Activated naive CD4-positive, alpha-beta T cell treated with anti-CD3 and anti-CD28 coated beads, Interleukin-2, amount 50 U/mL, for 24 hours (primary cell): ENCODE results near the gene MAN1A1.

Source experiments
- H3K27ac Mint-ChIP-seq: one replicate; pipeline ENCODE4 v1.8.0; 2021; ENCODE audit warnings: mild to moderate bottlenecking, mixed read lengths
- H3K27me3 Mint-ChIP-seq: one replicate; pipeline ENCODE4 v1.8.0; 2021; ENCODE audit warnings: mixed read lengths
- H3K36me3 Mint-ChIP-seq: one replicate; pipeline ENCODE4 v1.8.0; 2021; ENCODE audit warnings: mixed read lengths
- H3K4me1 Mint-ChIP-seq: one replicate; pipeline ENCODE4 v1.8.0; 2021; ENCODE audit warnings: mixed read lengths
- H3K4me3 Mint-ChIP-seq: one replicate; pipeline ENCODE4 v1.8.0; 2021; ENCODE audit warnings: mild to moderate bottlenecking, mixed read lengths
- H3K9me3 Mint-ChIP-seq: one replicate; pipeline ENCODE4 v1.8.0; 2021; ENCODE audit warnings: mixed read lengths

The MAN1A1 gene

GRCh38 chr6:119256978-119257462, 92.5 kb downstream of the MAN1A1 start:
- H3K36me3 Mint-ChIP-seq: peaks cover 3% of the 10 kb centered on the region
- peak overlapping the region; percentile 1 for H3K27ac Mint-ChIP-seq

GRCh38 chr6:119256392-119256791, 93.2 kb downstream of the MAN1A1 start:
- no peak overlapping the region for H3K4me3 Mint-ChIP-seq
- peaks cover 31% of the 10 kb centered on the region for H3K4me1 Mint-ChIP-seq
- H3K9me3 Mint-ChIP-seq: no peaks in the 10 kb centered on the region
- no peak overlapping the region for H3K27ac Mint-ChIP-seq
- H3K36me3 Mint-ChIP-seq: peaks cover 3% of the 10 kb centered on the region
- H3K27me3 Mint-ChIP-seq: no peaks in the 10 kb centered on the region

More at GRCh38 chr6:119256978-119257462, 92.5 kb downstream of the MAN1A1 start:
- Mint-ChIP-seq H3K4me1 (peaks cover 37% of the 10 kb centered on the region), H3K4me3 (no peak overlapping the region), H3K27me3 (no peaks in the 10 kb centered on the region), H3K9me3 (no peaks in the 10 kb centered on the region)

GRCh38 chr6:119255492-119255891, 94.1 kb downstream of the MAN1A1 start:
- H3K27ac Mint-ChIP-seq: no peak overlapping the region

GRCh38 chr6:119250036-119250435, 99.5 kb downstream of the MAN1A1 start:
- Mint-ChIP-seq H3K9me3 (no peaks in the 10 kb centered on the region), H3K36me3 (peaks cover 19% of the 10 kb centered on the region), H3K27me3 (no peaks in the 10 kb centered on the region), H3K4me1 (peaks cover 7% of the 10 kb centered on the region), H3K4me3 (no peak overlapping the region), H3K27ac (no peak overlapping the region)

More at GRCh38 chr6:119255492-119255891, 94.1 kb downstream of the MAN1A1 start:
- H3K4me3 Mint-ChIP-seq: no peak overlapping the region
- H3K27me3 Mint-ChIP-seq: no peaks in the 10 kb centered on the region
- peaks cover 8% of the 10 kb centered on the region for H3K36me3 Mint-ChIP-seq
- peaks cover 30% of the 10 kb centered on the region for H3K4me1 Mint-ChIP-seq
- H3K9me3 Mint-ChIP-seq: no peaks in the 10 kb centered on the region

- Mint-ChIP-seq H3K27me3 (no peaks in the 10 kb centered on the region), H3K27ac (no peak overlapping the region), H3K9me3 (no peaks in the 10 kb centered on the region), H3K4me1 (peaks cover 4% of the 10 kb centered on the region), H3K4me3 (no peak overlapping the region), H3K36me3 (peaks cover 23% of the 10 kb centered on the region)
Observed at GRCh38 chr6:119249319-119249718, 100.2 kb downstream of the MAN1A1 start.

GRCh38 chr6:119247504-119247903, 102.1 kb downstream of the MAN1A1 start:
- no peak overlapping the region for H3K27ac Mint-ChIP-seq
- H3K4me3 Mint-ChIP-seq: no peak overlapping the region
- H3K4me1 Mint-ChIP-seq: no peaks in the 10 kb centered on the region
- no peaks in the 10 kb centered on the region for H3K9me3 Mint-ChIP-seq
- H3K27me3 Mint-ChIP-seq: no peaks in the 10 kb centered on the region
- H3K36me3 Mint-ChIP-seq: peaks cover 21% of the 10 kb centered on the region

- no peak overlapping the region for H3K27ac Mint-ChIP-seq
- H3K9me3 Mint-ChIP-seq: no peaks in the 10 kb centered on the region
- peaks cover 14% of the 10 kb centered on the region for H3K36me3 Mint-ChIP-seq
- H3K4me3 Mint-ChIP-seq: no peak overlapping the region
- H3K4me1 Mint-ChIP-seq: no peaks in the 10 kb centered on the region
- no peaks in the 10 kb centered on the region for H3K27me3 Mint-ChIP-seq
Observed at GRCh38 chr6:119243657-119244056, 105.9 kb downstream of the MAN1A1 start.

- H3K9me3 Mint-ChIP-seq: no peaks in the 10 kb centered on the region
- H3K27ac Mint-ChIP-seq: no peak overlapping the region
- H3K4me3 Mint-ChIP-seq: no peak overlapping the region
- peaks cover 14% of the 10 kb centered on the region for H3K36me3 Mint-ChIP-seq
- no peaks in the 10 kb centered on the region for H3K27me3 Mint-ChIP-seq
- no peaks in the 10 kb centered on the region for H3K4me1 Mint-ChIP-seq
Observed at GRCh38 chr6:119243037-119243436, 106.5 kb downstream of the MAN1A1 start.

- Mint-ChIP-seq H3K27ac (no peak overlapping the region), H3K4me3 (no peak overlapping the region), H3K36me3 (peaks cover 16% of the 10 kb centered on the region), H3K27me3 (no peaks in the 10 kb centered on the region), H3K4me1 (no peaks in the 10 kb centered on the region), H3K9me3 (no peaks in the 10 kb centered on the region)
Observed at GRCh38 chr6:119241540-119242309, 107.8 kb downstream of the MAN1A1 start.

GRCh38 chr6:119241111-119241465, 108.5 kb downstream of the MAN1A1 start:
- Mint-ChIP-seq H3K4me3 (no peak overlapping the region), H3K27me3 (no peaks in the 10 kb centered on the region), H3K9me3 (no peaks in the 10 kb centered on the region), H3K36me3 (peaks cover 13% of the 10 kb centered on the region), H3K27ac (no peak overlapping the region), H3K4me1 (no peaks in the 10 kb centered on the region)

GRCh38 chr6:119240257-119241110, 109.1 kb downstream of the MAN1A1 start:
- Mint-ChIP-seq H3K9me3 (no peaks in the 10 kb centered on the region), H3K4me1 (no peaks in the 10 kb centered on the region)

GRCh38 chr6:119237177-119237715, 112.3 kb downstream of the MAN1A1 start:
- H3K27me3 Mint-ChIP-seq: no peaks in the 10 kb centered on the region
- no peak overlapping the region for H3K27ac Mint-ChIP-seq
- H3K9me3 Mint-ChIP-seq: no peaks in the 10 kb centered on the region
- H3K4me1 Mint-ChIP-seq: no peaks in the 10 kb centered on the region
- peaks cover 14% of the 10 kb centered on the region for H3K36me3 Mint-ChIP-seq
- H3K4me3 Mint-ChIP-seq: no peak overlapping the region

More at GRCh38 chr6:119240257-119241110, 109.1 kb downstream of the MAN1A1 start:
- no peak overlapping the region for H3K4me3 Mint-ChIP-seq
- H3K36me3 Mint-ChIP-seq: peaks cover 13% of the 10 kb centered on the region
- H3K27ac Mint-ChIP-seq: no peak overlapping the region
- no peaks in the 10 kb centered on the region for H3K27me3 Mint-ChIP-seq

- no peak overlapping the region for H3K4me3 Mint-ChIP-seq
- H3K27me3 Mint-ChIP-seq: no peaks in the 10 kb centered on the region
- H3K36me3 Mint-ChIP-seq: peaks cover 19% of the 10 kb centered on the region
- no peak overlapping the region for H3K27ac Mint-ChIP-seq
- H3K9me3 Mint-ChIP-seq: no peaks in the 10 kb centered on the region
- H3K4me1 Mint-ChIP-seq: no peaks in the 10 kb centered on the region
Observed at GRCh38 chr6:119234941-119235340, 114.6 kb downstream of the MAN1A1 start.

GRCh38 chr6:119234457-119234856, 115.1 kb downstream of the MAN1A1 start:
- H3K36me3 Mint-ChIP-seq: peaks cover 19% of the 10 kb centered on the region
- H3K27me3 Mint-ChIP-seq: no peaks in the 10 kb centered on the region
- H3K4me3 Mint-ChIP-seq: no peak overlapping the region
- no peaks in the 10 kb centered on the region for H3K9me3 Mint-ChIP-seq
- H3K27ac Mint-ChIP-seq: no peak overlapping the region
- no peaks in the 10 kb centered on the region for H3K4me1 Mint-ChIP-seq

- Mint-ChIP-seq H3K4me3 (no peak overlapping the region), H3K27ac (no peak overlapping the region), H3K27me3 (no peaks in the 10 kb centered on the region), H3K9me3 (no peaks in the 10 kb centered on the region), H3K36me3 (peaks cover 20% of the 10 kb centered on the region), H3K4me1 (no peaks in the 10 kb centered on the region)
Observed at GRCh38 chr6:119233312-119233984, 116.1 kb downstream of the MAN1A1 start.
